Astrocyte (in vitro differentiated cells and primary cell): ENCODE data around the gene TFIP11. TPM values are rescaled to one million over a fixed set of nuclear protein-coding genes. Genes with fewer than 3 reads are reported as not detected.

Experiments
- DNase-seq: peaks from one replicate; pipeline ENCODE4 v3.0.0-alpha.2; 2010; ENCODE audit warnings: low read depth
- FAIRE-seq: peaks from 2 replicates; lab custom pipeline; 2011; peaks lifted over from hg19 to GRCh38; lab: Jason Lieb, UNC
- H2AFZ ChIP-seq: 2 replicates; pipeline ENCODE4 v1.6.0; 2012; ENCODE audit warnings: low read depth, low read length, inconsistent platforms
- H3K27ac ChIP-seq: 2 replicates; pipeline ENCODE4 v1.5.1; 2011; ENCODE audit warnings: low read depth, low read length, inconsistent platforms
- H3K27me3 ChIP-seq: 2 replicates; pipeline ENCODE4 v1.6.0; 2011; ENCODE audit warnings: low read length, inconsistent platforms; ENCODE audit not compliant: insufficient read depth
- H3K36me3 ChIP-seq: 2 replicates; pipeline ENCODE4 v1.5.1; 2011; ENCODE audit warnings: low read length, inconsistent platforms; ENCODE audit not compliant: insufficient read depth
- H3K4me1 ChIP-seq: 2 replicates; pipeline ENCODE4 v1.5.1; 2011; ENCODE audit warnings: low read length, inconsistent platforms; ENCODE audit not compliant: insufficient read depth
- H3K4me2 ChIP-seq: 2 replicates; pipeline ENCODE4 v1.6.0; 2012; ENCODE audit warnings: low read length, inconsistent platforms
- H3K4me3 ChIP-seq: 2 replicates; pipeline ENCODE4 v1.5.1; 2011; ENCODE audit warnings: low read depth, mild to moderate bottlenecking, low read length, inconsistent platforms; ENCODE audit not compliant: insufficient read depth
- H3K79me2 ChIP-seq: 2 replicates; pipeline ENCODE4 v1.6.0; 2012; ENCODE audit warnings: mild to moderate bottlenecking, low read length, inconsistent platforms; ENCODE audit not compliant: insufficient read depth
- H3K9ac ChIP-seq: 2 replicates; pipeline ENCODE4 v1.6.0; 2012; ENCODE audit warnings: mild to moderate bottlenecking, low read length, inconsistent platforms
- H3K9me3 ChIP-seq: 2 replicates; pipeline ENCODE4 v1.5.1; 2012; ENCODE audit warnings: low read depth, mild to moderate bottlenecking, low read length, inconsistent platforms; ENCODE audit not compliant: insufficient read depth
- H4K20me1 ChIP-seq: 2 replicates; pipeline ENCODE4 v1.6.0; 2012; ENCODE audit warnings: low read length, inconsistent platforms; ENCODE audit not compliant: insufficient read depth
- H3K27ac Mint-ChIP-seq: one replicate; pipeline ENCODE4 v1.8.0; 2021; ENCODE audit warnings: mild to moderate bottlenecking, mixed read lengths; ENCODE audit not compliant: unreplicated experiment
- H3K27me3 Mint-ChIP-seq: one replicate; pipeline ENCODE4 v1.8.0; 2021; ENCODE audit warnings: low read depth, mixed read lengths; ENCODE audit not compliant: unreplicated experiment
- H3K36me3 Mint-ChIP-seq: one replicate; pipeline ENCODE4 v1.8.0; 2021; ENCODE audit warnings: low read depth, mixed read lengths; ENCODE audit not compliant: unreplicated experiment
- H3K4me1 Mint-ChIP-seq: one replicate; pipeline ENCODE4 v1.8.0; 2021; ENCODE audit warnings: low read depth, mixed read lengths; ENCODE audit not compliant: unreplicated experiment
- H3K4me3 Mint-ChIP-seq: one replicate; pipeline ENCODE4 v1.8.0; 2021; ENCODE audit warnings: mild to moderate bottlenecking, moderate library complexity, mixed read lengths; ENCODE audit not compliant: unreplicated experiment
- H3K9me3 Mint-ChIP-seq: one replicate; pipeline ENCODE4 v1.8.0; 2021; ENCODE audit warnings: mild to moderate bottlenecking, mixed read lengths; ENCODE audit not compliant: unreplicated experiment
- EZH2 ChIP-seq: IDR thresholded peaks from 2 replicates; pipeline ENCODE4 v1.6.1; 2012; ENCODE audit warnings: mild to moderate bottlenecking, low read length, inconsistent platforms; ENCODE audit not compliant: insufficient read depth
- total RNA-seq: library from RNA; stranded (reverse); gene quantifications from 2 replicates; pipeline ENCODE4 v1.2.1, GENCODE V29; 2021
- TF ChIP-seq, protein P1 (sequence below): IDR thresholded peaks from 2 replicates; pipeline ENCODE4 v1.5.1; 2011; ENCODE audit warnings: low read depth, mild to moderate bottlenecking, inconsistent platforms, low read length, moderate library complexity; ENCODE audit not compliant: insufficient read depth

Gene TFIP11
- total RNA-seq, 1 donor from 2014 or later: 36.9 TPM

DNA sequence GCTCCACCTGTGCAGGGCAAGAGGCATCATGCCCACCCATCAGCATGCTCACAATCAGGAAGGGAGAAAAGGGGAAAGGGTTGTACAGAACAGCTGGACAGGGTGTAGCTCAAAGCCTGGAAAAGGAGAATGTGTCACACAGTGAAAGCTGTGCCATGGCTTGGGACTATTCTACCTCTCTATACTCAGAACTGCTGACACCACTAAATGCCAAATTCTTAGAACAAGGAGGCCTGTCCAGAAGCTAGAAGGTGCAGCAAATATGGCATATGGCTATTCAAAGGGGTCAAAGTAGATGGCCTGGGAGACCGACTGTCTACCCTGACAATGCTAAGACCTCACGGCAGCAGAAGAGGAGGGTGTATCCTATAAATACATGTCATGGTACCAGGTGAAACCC is 41.5 kb downstream of the TFIP11 start:
- H3K4me1 Mint-ChIP-seq: peaks cover 50% of the 10 kb centered on the region
- Histone ChIP-seq H3K4me3 (peak overlapping the region; percentile 17), H3K9me3 (no peaks in the 10 kb centered on the region), H3K79me2 (peaks cover 4% of the 10 kb centered on the region), H3K4me1 (peaks cover 25% of the 10 kb centered on the region), H3K27ac (peak overlapping the region; percentile 90), H3K9ac (peak overlapping the region; percentile 49), H3K36me3 (peaks cover 24% of the 10 kb centered on the region), H3K27me3 (no peaks in the 10 kb centered on the region), H3K4me2 (peak overlapping the region; percentile 67), H4K20me1 (no peaks in the 10 kb centered on the region), H2AFZ (no peak overlapping the region)
- TF ChIP-seq EZH2: no peak
- TF ChIP-seq, protein P1, sequence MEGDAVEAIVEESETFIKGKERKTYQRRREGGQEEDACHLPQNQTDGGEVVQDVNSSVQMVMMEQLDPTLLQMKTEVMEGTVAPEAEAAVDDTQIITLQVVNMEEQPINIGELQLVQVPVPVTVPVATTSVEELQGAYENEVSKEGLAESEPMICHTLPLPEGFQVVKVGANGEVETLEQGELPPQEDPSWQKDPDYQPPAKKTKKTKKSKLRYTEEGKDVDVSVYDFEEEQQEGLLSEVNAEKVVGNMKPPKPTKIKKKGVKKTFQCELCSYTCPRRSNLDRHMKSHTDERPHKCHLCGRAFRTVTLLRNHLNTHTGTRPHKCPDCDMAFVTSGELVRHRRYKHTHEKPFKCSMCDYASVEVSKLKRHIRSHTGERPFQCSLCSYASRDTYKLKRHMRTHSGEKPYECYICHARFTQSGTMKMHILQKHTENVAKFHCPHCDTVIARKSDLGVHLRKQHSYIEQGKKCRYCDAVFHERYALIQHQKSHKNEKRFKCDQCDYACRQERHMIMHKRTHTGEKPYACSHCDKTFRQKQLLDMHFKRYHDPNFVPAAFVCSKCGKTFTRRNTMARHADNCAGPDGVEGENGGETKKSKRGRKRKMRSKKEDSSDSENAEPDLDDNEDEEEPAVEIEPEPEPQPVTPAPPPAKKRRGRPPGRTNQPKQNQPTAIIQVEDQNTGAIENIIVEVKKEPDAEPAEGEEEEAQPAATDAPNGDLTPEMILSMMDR: no peak
- H3K9me3 Mint-ChIP-seq: no peaks in the 10 kb centered on the region
- peaks cover 26% of the 10 kb centered on the region for H3K36me3 Mint-ChIP-seq
- no peak for FAIRE-seq
- H3K4me3 Mint-ChIP-seq: peak overlapping the region; percentile 21
- H3K27me3 Mint-ChIP-seq: no peaks in the 10 kb centered on the region
- no peak for DNase-seq
- peak overlapping the region; percentile 96 for H3K27ac Mint-ChIP-seq

DNA sequence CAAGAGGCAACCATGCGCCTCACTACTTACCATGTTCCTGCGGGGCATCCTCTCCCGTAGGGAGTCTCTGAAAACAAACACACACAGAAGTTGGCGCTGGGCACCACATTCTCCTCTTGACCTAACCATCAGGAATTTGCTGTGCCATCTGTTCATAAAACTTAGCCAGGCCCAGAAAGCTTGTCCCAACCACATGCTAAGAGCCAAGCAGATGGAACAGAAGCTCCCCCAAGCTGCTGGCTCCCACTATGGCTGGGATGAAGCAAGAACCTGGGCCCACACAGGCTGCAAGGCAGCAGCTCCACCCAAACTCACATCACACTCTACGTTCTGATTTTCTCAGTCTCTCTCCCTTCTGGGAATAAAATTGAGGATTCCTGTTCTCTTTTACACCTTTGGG is 46.1 kb downstream of the TFIP11 start:
- Histone ChIP-seq H2AFZ (no peak overlapping the region), H3K4me2 (no peak overlapping the region), H3K79me2 (no peaks in the 10 kb centered on the region), H3K36me3 (peaks cover 42% of the 10 kb centered on the region), H3K4me1 (peaks cover 16% of the 10 kb centered on the region), H3K9me3 (no peaks in the 10 kb centered on the region), H3K4me3 (no peak overlapping the region), H3K27ac (no peak overlapping the region), H4K20me1 (peaks cover 16% of the 10 kb centered on the region), H3K9ac (no peak overlapping the region), H3K27me3 (no peaks in the 10 kb centered on the region)
- TF ChIP-seq, protein P1: no peak
- no peak for TF ChIP-seq EZH2
- Mint-ChIP-seq H3K36me3 (peaks cover 34% of the 10 kb centered on the region), H3K4me3 (no peak overlapping the region), H3K4me1 (peaks cover 33% of the 10 kb centered on the region), H3K27me3 (no peaks in the 10 kb centered on the region), H3K27ac (no peak overlapping the region), H3K9me3 (no peaks in the 10 kb centered on the region)
- no peak for DNase-seq
- no peak for FAIRE-seq

DNA sequence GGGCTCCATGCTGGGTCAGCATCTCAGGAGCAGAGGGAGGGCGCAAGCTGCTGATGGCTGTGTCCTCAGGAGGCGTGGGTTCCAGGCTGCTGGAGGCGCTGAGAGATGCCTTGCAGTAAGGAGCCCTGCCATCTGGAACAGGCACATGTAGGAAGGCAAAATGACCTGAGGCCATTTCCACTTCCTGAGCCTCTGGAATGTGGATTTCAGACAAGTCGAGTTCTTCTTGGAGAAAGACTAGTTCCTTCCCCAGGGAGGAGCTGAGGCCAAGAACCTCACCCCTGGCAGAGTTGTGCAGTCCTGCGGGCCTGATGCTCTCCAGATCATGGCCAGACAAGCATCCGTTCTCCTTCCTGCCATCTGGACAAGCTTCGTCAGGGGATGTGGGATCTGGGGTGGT is 48.0 kb downstream of the TFIP11 start:
- no peaks in the 10 kb centered on the region for H3K9me3 Mint-ChIP-seq
- H3K4me3 Mint-ChIP-seq: no peak overlapping the region
- H3K27ac ChIP-seq: no peak overlapping the region
- no peaks in the 10 kb centered on the region for H3K27me3 ChIP-seq
- H3K27ac Mint-ChIP-seq: no peak overlapping the region
- H4K20me1 ChIP-seq: peaks cover 29% of the 10 kb centered on the region
- H3K9ac ChIP-seq: no peak overlapping the region
- DNase-seq (no peak), FAIRE-seq (no peak)
- H2AFZ ChIP-seq: no peak overlapping the region
- H3K36me3 Mint-ChIP-seq: peaks cover 33% of the 10 kb centered on the region
- H3K9me3 ChIP-seq: no peaks in the 10 kb centered on the region
- H3K4me1 ChIP-seq: peaks cover 8% of the 10 kb centered on the region
- H3K79me2 ChIP-seq: peaks cover 7% of the 10 kb centered on the region
- no peak overlapping the region for H3K4me3 ChIP-seq
- H3K4me1 Mint-ChIP-seq: peaks cover 22% of the 10 kb centered on the region
- no peak for TF ChIP-seq EZH2
- TF ChIP-seq, protein P1: no peak
- no peak overlapping the region for H3K4me2 ChIP-seq
- no peaks in the 10 kb centered on the region for H3K27me3 Mint-ChIP-seq
- peaks cover 33% of the 10 kb centered on the region for H3K36me3 ChIP-seq
